ENCODE results near the gene TACO1.

GRCh38 chr17:63596856-63597586 lies 3.7 kb upstream of the TACO1 start:
- TF ChIP-seq STAG1 (CRISPR knock-in tag; IDR thresholded peaks at IDR 0.05; ENCODE audit: borderline replicate concordance), result no peak
- no peak for TF ChIP-seq NCOA4 (IDR thresholded peaks at IDR 0.05; ENCODE audit: partially characterized antibody)
- TF ChIP-seq SP2 (IDR thresholded peaks at IDR 0.05; ENCODE audit: extremely low read depth, low read depth, low read length, poor library complexity, severe bottlenecking), result no peak
- TF ChIP-seq CTCF (IDR thresholded peaks at IDR 0.05 in 2 of 3, conservative IDR thresholded peaks at IDR 0.05 in 1 of 3; ENCODE audit: insufficient read depth in 2 of 3, low read depth in 1 of 3, low read length in 3 of 3), result no peak
- no peak for TF ChIP-seq ETS1 (conservative IDR thresholded peaks at IDR 0.05; ENCODE audit: control insufficient read depth, low read depth, low read length)

Measured in K562 (cell line).